ENCODE data around the gene PATJ.

GRCh38 chr1:61953790-61954150, 211.5 kb downstream of the PATJ start:
- TF ChIP-seq EZH2 (IDR thresholded peaks at IDR 0.05; ENCODE audit: borderline replicate concordance, low read depth, low read length, severe bottlenecking) = no peak
- TF ChIP-seq CTCF (IDR thresholded peaks at IDR 0.05; ENCODE audit: extremely low read depth in 1 of 2, insufficient read depth in 1 of 2, low read depth in 1 of 2, low read length in 2 of 2) = no peak
- TF ChIP-seq MAX (IDR thresholded peaks at IDR 0.05; ENCODE audit: insufficient read depth, insufficient read length) = no peak
- no peak for TF ChIP-seq MYC (IDR thresholded peaks at IDR 0.05; ENCODE audit: low read depth, low read length)
- TF ChIP-seq POLR2A (IDR thresholded peaks at IDR 0.05; ENCODE audit: low read depth, low read length) = no peak
- no peak for TF ChIP-seq FOS (IDR thresholded peaks at IDR 0.05; ENCODE audit: borderline replicate concordance, insufficient read depth, low read length)

Data from endothelial cell of umbilical vein (primary cell).